ENCODE data around the gene CXXC4.

The CXXC4 gene

DNA sequence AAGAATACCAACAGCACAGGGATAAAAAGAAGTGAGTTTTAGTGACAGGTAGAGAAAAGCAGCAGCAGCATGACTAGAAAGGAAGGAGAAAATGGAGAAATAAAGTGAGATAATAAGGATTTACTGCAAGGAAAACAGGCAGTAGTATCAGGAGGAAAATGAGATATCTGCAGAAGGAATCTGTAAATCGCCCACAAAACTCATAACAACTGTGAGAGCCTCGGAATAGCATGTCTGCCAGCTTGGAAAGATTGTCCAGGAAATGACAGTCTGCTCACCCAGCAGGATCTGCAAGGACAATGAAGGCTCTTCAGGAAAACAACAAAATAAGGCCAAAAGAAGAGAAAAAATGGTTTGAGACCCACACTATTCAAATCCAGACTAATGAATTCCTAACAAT is 47.4 kb downstream of the CXXC4 start:
- FAIRE-seq (no peak), DNase-seq (ENCODE audit: insufficient read length, low spot score) (no peak)
- TF ChIP-seq, protein P1, sequence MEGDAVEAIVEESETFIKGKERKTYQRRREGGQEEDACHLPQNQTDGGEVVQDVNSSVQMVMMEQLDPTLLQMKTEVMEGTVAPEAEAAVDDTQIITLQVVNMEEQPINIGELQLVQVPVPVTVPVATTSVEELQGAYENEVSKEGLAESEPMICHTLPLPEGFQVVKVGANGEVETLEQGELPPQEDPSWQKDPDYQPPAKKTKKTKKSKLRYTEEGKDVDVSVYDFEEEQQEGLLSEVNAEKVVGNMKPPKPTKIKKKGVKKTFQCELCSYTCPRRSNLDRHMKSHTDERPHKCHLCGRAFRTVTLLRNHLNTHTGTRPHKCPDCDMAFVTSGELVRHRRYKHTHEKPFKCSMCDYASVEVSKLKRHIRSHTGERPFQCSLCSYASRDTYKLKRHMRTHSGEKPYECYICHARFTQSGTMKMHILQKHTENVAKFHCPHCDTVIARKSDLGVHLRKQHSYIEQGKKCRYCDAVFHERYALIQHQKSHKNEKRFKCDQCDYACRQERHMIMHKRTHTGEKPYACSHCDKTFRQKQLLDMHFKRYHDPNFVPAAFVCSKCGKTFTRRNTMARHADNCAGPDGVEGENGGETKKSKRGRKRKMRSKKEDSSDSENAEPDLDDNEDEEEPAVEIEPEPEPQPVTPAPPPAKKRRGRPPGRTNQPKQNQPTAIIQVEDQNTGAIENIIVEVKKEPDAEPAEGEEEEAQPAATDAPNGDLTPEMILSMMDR (IDR thresholded peaks at IDR 0.05; ENCODE audit: insufficient read depth, missing control alignments) = no peak

DNA sequence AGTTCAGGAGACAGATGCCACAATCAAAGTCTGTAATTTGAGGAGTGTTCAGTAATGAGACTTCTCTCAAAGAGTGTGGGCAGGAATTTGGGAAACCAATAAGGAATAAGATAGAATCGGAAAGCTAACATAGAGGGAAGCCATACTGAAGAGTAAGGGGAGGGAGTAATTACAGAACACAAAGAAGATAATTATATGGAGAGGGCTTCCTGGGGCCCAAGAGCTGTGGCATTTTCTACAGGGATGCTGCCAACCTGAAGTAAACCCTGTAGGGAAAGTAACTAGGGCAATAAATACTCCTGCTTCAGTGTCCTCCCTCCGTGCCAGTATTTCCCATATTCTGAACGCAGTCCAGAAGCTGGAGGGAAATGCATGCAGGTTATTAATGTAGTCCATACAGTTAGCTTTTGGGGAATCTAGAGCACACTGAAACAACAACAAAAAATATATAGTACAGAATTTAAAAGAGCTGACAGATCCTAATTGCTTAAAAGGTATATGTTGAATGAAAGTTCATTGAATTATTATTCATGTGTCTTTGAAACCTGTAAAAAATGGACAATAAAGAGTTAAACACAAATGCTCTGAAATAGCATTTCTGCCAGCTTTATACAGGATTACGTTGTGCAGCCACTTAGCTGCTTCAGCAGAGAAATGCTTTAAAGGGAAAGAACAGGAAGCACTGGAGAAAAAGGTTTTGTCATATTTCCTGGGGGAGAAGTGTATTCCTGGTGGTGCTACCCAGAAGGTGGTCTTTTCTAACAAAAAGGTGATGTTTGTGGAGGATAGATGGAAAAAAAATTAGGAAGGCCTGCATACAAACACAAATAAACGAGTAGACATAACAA is 48.0 kb downstream of the CXXC4 start:
- TF ChIP-seq, protein P1 (IDR thresholded peaks at IDR 0.05; ENCODE audit: insufficient read depth, missing control alignments) = no peak
- DNase-seq (ENCODE audit: insufficient read length, low spot score) (no peak), FAIRE-seq (peak; percentile 76)

DNA sequence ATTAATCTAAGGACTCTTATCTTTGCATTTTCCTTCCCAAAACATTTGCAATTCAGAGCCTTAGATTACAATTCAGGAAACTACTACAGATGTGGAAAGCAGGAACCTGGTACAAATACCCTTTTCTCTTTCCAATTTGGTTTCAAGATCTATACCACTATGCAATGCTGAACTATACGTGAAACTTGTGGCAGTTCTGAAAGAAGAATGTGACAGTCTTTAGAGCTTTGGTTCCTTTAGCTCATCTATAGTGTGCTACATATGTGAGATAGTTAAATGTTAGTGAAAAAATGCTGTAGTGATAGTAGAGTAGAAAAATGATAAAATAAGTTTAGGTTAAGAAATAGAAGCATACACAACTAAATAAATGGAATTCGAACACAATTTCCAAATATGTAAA is 50.0 kb downstream of the CXXC4 start:
- TF ChIP-seq, protein P1 (IDR thresholded peaks at IDR 0.05; ENCODE audit: insufficient read depth, missing control alignments) = no peak
- FAIRE-seq = no peak
- DNase-seq (ENCODE audit: insufficient read length, low spot score) = no peak

DNA sequence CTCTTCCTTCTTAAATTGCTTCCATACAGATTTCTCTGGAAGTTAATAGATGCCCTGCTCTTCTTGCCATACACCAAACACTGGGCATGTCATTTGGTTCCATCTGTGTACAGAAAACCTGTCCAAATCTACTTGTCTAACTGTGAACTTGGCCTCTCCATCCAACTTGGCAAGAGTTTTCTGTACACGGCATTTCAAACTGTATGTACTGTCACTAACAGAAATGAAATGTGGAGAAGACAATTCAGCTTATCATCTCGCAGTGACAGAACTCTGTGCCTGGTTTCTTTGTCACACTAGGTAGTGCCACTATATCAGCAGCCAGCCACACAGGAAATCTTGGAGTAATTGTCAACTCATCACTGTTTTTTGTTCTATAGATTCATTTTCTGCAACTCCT is 58.2 kb downstream of the CXXC4 start:
- TF ChIP-seq, protein P1 (IDR thresholded peaks at IDR 0.05; ENCODE audit: insufficient read depth, missing control alignments) = no peak
- FAIRE-seq (no peak), DNase-seq (ENCODE audit: insufficient read length, low spot score) (no peak)

DNA sequence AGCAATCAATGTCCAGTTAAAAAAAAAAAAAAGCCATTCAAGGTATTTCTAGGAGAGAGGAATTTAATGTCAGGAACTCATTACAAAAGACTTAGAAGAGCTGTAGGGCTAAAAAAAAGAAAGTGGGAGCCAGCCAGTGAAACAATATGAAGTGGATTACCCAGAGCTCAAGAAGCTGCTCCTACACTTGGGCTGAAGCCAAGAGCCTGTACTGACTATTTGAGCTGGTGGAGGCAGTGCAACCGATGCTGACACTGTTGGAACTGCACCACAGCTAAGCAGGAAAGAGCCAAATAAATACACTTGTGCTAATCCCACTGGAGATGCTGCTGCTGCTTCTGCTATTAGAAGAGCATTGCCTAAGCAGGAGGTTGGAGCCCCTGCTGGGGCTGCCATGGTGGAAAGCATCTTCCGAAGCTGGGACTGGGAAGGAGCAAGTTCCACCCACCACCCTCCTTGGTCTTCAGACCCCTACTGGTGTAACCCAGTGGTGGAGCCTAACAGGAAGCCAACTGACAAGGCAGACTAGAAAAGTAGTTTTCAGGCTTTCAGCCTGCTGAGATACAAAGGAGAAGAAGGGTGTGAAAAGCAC is 65.4 kb downstream of the CXXC4 start:
- DNase-seq (ENCODE audit: insufficient read length, low spot score) = no peak
- TF ChIP-seq, protein P1 (IDR thresholded peaks at IDR 0.05; ENCODE audit: insufficient read depth, missing control alignments) = no peak
- FAIRE-seq = no peak

DNA sequence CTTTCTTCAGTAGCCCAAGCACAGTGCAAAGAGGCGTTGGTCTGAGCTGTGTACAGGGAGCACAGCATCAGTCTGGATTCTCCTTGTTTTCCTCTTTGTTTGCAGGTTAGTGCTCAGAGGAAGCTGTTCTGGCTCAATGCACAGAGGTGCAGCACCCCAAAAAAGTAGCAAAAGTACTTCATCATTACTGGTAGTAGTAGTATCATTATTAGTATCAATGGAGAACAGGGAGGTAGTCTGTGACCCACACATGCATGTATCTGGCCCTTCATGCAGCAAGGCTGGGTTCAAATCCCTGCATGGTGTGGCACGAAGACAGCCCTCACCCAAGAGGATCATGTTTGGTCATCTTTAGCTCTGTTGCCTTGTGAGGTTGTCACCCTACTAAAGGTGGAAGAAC is 68.7 kb downstream of the CXXC4 start:
- TF ChIP-seq, protein P1 (IDR thresholded peaks at IDR 0.05; ENCODE audit: insufficient read depth, missing control alignments) = no peak
- no peak for FAIRE-seq
- DNase-seq (ENCODE audit: insufficient read length, low spot score) = no peak

DNA sequence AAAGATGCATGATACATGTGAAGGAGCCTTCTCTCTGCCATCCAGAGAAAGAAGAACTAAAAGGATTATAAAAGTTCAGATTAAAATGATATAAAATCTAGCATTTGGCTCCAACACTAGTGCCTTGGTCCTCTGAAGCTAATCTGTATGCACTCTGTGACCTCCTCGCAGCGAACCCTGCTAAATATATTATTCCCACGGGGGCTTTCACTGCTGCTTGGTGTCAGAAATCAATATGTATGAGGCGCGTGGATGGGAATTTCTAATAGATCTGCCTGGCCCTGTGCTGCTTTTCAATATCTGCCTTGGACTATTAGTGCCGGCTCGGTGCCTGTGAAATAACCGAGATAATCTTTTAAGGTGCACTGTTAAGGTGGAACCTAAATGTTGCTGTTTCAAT is 69.7 kb downstream of the CXXC4 start:
- DNase-seq (ENCODE audit: insufficient read length, low spot score) = no peak
- FAIRE-seq = no peak
- TF ChIP-seq, protein P1 (IDR thresholded peaks at IDR 0.05; ENCODE audit: insufficient read depth, missing control alignments) = no peak
